Prostate gland (tissue), 2 donors: ENCODE data around the gene ACER3.

Source experiments
- POLR2A ChIP-seq: fragments of 450-650 bp; IDR thresholded peaks from one replicate; pipeline ENCODE4 v1.6.1; 2016; ENCODE audit warnings: antibody characterized with exemption, mild to moderate bottlenecking
- TF ChIP-seq, protein P1 (sequence below), 4 experiments: fragments of 200-600 bp in 2 of 4; fragments of 450-650 bp in 2 of 4; sonication (generic) in 2 of 4; IDR thresholded peaks; 1 replicate in 3 of 4; 2 replicates in 1 of 4; pipeline ENCODE4 v1.5.1; 2016 to 2019; ENCODE audit warnings: antibody characterized with exemption in 4 of 4, mild to moderate bottlenecking in 2 of 4, moderate library complexity in 2 of 4

- TF ChIP-seq, protein P1, sequence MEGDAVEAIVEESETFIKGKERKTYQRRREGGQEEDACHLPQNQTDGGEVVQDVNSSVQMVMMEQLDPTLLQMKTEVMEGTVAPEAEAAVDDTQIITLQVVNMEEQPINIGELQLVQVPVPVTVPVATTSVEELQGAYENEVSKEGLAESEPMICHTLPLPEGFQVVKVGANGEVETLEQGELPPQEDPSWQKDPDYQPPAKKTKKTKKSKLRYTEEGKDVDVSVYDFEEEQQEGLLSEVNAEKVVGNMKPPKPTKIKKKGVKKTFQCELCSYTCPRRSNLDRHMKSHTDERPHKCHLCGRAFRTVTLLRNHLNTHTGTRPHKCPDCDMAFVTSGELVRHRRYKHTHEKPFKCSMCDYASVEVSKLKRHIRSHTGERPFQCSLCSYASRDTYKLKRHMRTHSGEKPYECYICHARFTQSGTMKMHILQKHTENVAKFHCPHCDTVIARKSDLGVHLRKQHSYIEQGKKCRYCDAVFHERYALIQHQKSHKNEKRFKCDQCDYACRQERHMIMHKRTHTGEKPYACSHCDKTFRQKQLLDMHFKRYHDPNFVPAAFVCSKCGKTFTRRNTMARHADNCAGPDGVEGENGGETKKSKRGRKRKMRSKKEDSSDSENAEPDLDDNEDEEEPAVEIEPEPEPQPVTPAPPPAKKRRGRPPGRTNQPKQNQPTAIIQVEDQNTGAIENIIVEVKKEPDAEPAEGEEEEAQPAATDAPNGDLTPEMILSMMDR (IDR thresholded peaks at IDR 0.05) = no peak
- no peak for TF ChIP-seq POLR2A
Measured at GRCh38 chr11:76902121-76903014, 41.6 kb downstream of the ACER3 start.
